ENCODE results near the gene POT1.

Gene POT1

DNA sequence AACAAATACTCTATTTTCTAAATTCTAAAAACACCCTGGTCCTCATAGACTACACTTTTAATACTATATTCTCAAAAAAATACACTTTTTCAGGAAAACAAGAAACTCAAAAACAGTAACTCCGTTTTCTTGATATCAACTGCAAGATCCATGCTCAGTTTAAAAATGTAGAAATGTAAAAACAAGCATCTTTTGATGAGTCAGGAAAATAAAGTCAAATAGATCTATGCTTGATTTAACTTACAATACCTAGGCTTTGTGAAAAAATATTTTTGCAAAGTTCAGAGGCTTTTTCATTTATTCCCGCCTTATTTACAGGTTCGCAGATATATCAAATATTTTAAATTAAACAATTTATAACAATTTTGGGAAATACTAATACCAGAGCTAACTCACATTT, 33.6 kb downstream of the POT1 start:
- TF ChIP-seq, protein P1, sequence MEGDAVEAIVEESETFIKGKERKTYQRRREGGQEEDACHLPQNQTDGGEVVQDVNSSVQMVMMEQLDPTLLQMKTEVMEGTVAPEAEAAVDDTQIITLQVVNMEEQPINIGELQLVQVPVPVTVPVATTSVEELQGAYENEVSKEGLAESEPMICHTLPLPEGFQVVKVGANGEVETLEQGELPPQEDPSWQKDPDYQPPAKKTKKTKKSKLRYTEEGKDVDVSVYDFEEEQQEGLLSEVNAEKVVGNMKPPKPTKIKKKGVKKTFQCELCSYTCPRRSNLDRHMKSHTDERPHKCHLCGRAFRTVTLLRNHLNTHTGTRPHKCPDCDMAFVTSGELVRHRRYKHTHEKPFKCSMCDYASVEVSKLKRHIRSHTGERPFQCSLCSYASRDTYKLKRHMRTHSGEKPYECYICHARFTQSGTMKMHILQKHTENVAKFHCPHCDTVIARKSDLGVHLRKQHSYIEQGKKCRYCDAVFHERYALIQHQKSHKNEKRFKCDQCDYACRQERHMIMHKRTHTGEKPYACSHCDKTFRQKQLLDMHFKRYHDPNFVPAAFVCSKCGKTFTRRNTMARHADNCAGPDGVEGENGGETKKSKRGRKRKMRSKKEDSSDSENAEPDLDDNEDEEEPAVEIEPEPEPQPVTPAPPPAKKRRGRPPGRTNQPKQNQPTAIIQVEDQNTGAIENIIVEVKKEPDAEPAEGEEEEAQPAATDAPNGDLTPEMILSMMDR (IDR thresholded peaks at IDR 0.05; ENCODE audit: low read depth, low read length, missing control alignments) = no peak
- in situ Hi-C loops (cut with HindIII; ENCODE audit: low sequenced_read_pairs) = no loop called here
- DNase-seq (ENCODE audit: low read depth) = no peak
- H3K4me3 ChIP-seq (ENCODE audit: low read depth, low read length) = no peak overlapping the region

DNA sequence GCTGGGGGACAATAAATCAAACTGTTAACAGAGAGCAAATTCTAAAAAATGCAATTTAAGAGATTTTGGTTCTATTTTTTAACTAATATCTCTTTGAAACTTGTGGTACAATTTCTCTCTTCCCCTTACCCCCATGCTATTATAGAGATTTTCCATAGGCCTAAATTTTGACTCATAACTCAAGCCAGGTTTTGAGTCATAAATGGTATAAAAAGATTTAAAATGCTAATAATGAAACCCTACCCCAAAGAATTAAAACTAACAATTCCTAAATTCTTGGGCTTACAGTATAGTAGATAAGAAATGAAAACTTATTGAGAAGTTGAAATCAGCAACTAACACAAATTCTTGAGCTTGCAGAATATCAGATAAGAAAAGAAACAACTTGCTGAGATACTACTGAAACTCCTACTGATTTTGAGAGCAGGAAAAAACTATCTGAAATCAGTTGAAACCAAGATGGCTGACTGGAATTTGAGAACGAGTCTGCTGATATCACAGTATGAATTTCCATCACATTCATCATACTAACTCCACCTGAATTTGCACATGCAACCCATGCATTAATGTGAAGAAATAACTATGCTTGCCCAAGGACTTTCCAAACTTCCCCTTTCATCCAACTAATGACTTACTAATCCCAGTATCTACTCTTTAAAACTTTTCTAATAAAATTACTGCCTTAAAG, 36.3 kb downstream of the POT1 start:
- TF ChIP-seq, protein P1 (IDR thresholded peaks at IDR 0.05; ENCODE audit: low read depth, low read length, missing control alignments) = no peak
- in situ Hi-C loops (cut with HindIII; ENCODE audit: low sequenced_read_pairs) = no loop called here
- DNase-seq (ENCODE audit: low read depth) = no peak

DNA sequence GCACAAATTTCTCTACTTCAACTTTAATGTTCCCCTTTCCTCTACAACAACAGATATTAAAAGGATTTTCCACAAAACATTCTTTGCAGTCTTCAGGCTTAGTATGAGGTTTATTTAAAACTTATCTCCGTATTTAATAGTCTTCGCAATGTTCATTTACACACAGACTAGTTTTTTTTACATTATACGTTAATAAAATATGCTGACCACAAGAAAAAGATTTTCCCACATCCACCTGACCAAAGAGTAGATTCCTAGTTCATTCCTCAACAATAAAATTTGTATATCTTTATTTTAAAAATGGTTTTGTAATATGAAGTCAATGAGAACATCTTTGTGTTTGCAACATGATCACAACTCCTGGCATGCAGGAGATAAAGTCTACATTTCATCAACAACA, 42.4 kb downstream of the POT1 start:
- in situ Hi-C loops (cut with HindIII; ENCODE audit: low sequenced_read_pairs) = no loop called here
- no peak for DNase-seq (ENCODE audit: low read depth)
- TF ChIP-seq, protein P1 (IDR thresholded peaks at IDR 0.05; ENCODE audit: low read depth, low read length, missing control alignments) = no peak
- no peak overlapping the region for H3K4me3 ChIP-seq (ENCODE audit: low read depth, low read length)

More for the DNA sequence above, 36.3 kb downstream of the POT1 start:
- H3K4me3 ChIP-seq (ENCODE audit: low read depth, low read length) = no peak overlapping the region

DNA sequence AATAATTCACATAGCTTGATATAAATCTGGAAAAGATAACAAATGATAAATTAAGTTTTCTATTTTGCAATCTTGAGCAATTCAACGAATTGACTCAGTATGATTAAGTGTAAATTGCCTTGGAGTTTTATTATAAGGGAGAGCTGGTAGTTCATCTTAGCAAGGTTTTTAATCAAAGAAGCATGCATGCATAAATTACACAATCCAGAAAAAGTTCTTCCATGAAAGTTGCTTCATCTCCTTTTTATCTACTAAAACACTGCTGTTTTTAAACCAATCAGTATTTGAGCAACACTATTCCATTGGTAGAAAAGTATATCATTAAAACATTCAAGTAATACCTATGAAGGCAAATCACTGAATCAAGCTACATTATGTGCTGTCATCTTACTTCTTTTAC, 47.6 kb downstream of the POT1 start:
- no peak for DNase-seq (ENCODE audit: low read depth)
- H3K4me3 ChIP-seq (ENCODE audit: low read depth, low read length) = no peak overlapping the region
- in situ Hi-C loops (cut with HindIII; ENCODE audit: low sequenced_read_pairs) = no loop called here
- TF ChIP-seq, protein P1 (IDR thresholded peaks at IDR 0.05; ENCODE audit: low read depth, low read length, missing control alignments) = no peak

DNA sequence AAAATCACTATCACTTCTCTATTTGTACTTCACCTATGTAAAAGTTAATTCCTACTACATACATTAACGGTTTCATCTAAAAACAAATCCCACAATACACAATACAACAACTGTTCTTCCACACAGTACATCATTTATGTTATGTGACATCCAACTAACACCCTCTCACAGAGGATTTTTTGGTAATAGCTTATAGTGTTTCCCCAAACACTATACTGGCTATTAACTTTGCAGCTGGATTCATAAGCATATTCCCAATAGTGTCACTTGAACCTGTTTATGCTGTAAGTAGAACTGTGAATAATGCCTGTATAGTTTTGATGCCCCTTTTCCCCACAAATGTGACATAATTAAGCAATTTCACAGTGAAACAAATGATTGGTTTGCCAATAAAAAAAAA, 49.9 kb downstream of the POT1 start:
- no peak overlapping the region for H3K4me3 ChIP-seq (ENCODE audit: low read depth, low read length)
- no peak for DNase-seq (ENCODE audit: low read depth)
- TF ChIP-seq, protein P1 (IDR thresholded peaks at IDR 0.05; ENCODE audit: low read depth, low read length, missing control alignments) = no peak
- in situ Hi-C loops (cut with HindIII; ENCODE audit: low sequenced_read_pairs) = no loop called here

DNA sequence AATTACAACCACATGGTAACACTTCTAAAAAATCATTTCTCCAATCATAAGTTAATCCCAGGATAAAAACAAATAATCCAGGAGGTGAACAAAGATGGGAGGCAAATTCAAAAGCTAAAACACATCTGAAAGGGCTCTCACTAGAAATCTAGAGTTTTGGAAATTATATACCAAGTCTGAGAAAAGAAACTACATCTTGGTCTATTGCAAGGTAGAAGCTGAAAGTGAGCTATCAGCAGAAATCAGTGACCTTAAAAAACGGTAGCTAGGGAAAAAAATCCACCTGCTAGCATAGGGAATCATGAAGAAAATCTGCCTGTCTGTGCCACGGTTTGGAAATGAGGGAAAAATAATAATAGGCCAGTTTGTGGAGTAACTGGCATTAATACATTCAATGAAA, 50.5 kb downstream of the POT1 start:
- TF ChIP-seq, protein P1 (IDR thresholded peaks at IDR 0.05; ENCODE audit: low read depth, low read length, missing control alignments) = no peak
- in situ Hi-C loops (cut with HindIII; ENCODE audit: low sequenced_read_pairs) = no loop called here
- H3K4me3 ChIP-seq (ENCODE audit: low read depth, low read length) = no peak overlapping the region
- no peak for DNase-seq (ENCODE audit: low read depth)

All from astrocyte of the cerebellum (primary cell).